Panc1 (cell line): Measurements from ENCODE around the gene IRF2BP2. TPM values are rescaled to one million over a fixed set of nuclear protein-coding genes. Genes with fewer than 3 reads are reported as not detected.
A peak's percentile ranks its signal among the peaks of the same experiment; 100 is the strongest.

Experiments used
- ATAC-seq: fragments of 200-7000 bp; cut with Tn5 transposase; 2 replicates; pipeline ENCODE4 v1.9.1; 2020; ENCODE audit warnings: mild to moderate bottlenecking, moderate library complexity
- BruUV-seq: library from RNA; stranded (reverse); fragments of 400-500 nt; replicated peaks from 2 replicates; lab custom pipeline; 2021; lab: Mats Ljungman, UMichigan
- CTCF ChIA-PET: fragments of 300-600 bp; sonication (Branson Sonifier 250); formaldehyde crosslinking; loops from one replicate; lab custom pipeline; 2022; ENCODE audit warnings: antibody characterized with exemption; lab: Charles Lee
- POLR2A ChIA-PET: fragments of 300-600 bp; sonication (Branson Sonifier 250); formaldehyde crosslinking; loops from one replicate; lab custom pipeline; 2022; ENCODE audit warnings: antibody characterized with exemption; lab: Charles Lee
- DNase-seq: peaks from one replicate; pipeline ENCODE4 v3.0.0-alpha.2; 2010; ENCODE audit warnings: low read depth, low spot score
- H3K27ac ChIP-seq: 2 replicates; pipeline ENCODE4 v1.5.1; 2011; ENCODE audit warnings: mild to moderate bottlenecking, low read length, inconsistent platforms
- H3K27me3 ChIP-seq: fragments of 200-500 bp; sonication (Bioruptor generic); 2 replicates; pipeline ENCODE4 v1.6.0; 2014; ENCODE audit warnings: low read length, inconsistent platforms; ENCODE audit not compliant: control insufficient read depth, insufficient read depth
- H3K36me3 ChIP-seq: fragments of 200-500 bp; sonication (Bioruptor generic); 2 replicates; pipeline ENCODE4 v1.5.1; 2014; ENCODE audit warnings: inconsistent platforms, mild to moderate bottlenecking, low read length, moderate library complexity; ENCODE audit not compliant: control insufficient read depth, insufficient read depth
- H3K4me1 ChIP-seq: 2 replicates; pipeline ENCODE4 v1.5.1; 2011; ENCODE audit warnings: inconsistent platforms, mild to moderate bottlenecking, low read length, moderate library complexity; ENCODE audit not compliant: control insufficient read depth, insufficient read depth
- H3K4me3 ChIP-seq, 2 experiments: 2 replicates each; pipeline ENCODE4 v1.5.1; 2011 to 2012; ENCODE audit warnings: low read depth in 2 of 2, low read length in 2 of 2, mild to moderate bottlenecking in 2 of 2, inconsistent platforms in 1 of 2, moderate library complexity in 1 of 2
- H3K9me3 ChIP-seq: fragments of 200-500 bp; sonication (Bioruptor generic); 2 replicates; pipeline ENCODE4 v1.5.1; 2014; ENCODE audit warnings: low read depth, mild to moderate bottlenecking, inconsistent platforms, low read length, moderate library complexity; ENCODE audit not compliant: control insufficient read depth, insufficient read depth
- POLR2AphosphoS5 ChIP-seq: IDR thresholded peaks from 2 replicates; pipeline ENCODE4 v1.6.1; 2012; ENCODE audit warnings: mild to moderate bottlenecking, low read depth, low read length, moderate library complexity
- REST ChIP-seq, 2 experiments: IDR thresholded peaks; 2 replicates each; pipeline ENCODE4 v1.6.1; 2011 to 2012; ENCODE audit warnings: low read depth in 2 of 2, control low read depth in 1 of 2, low read length in 1 of 2, mild to moderate bottlenecking in 1 of 2, moderate library complexity in 1 of 2; ENCODE audit not compliant: insufficient read depth in 1 of 2
- SIN3A ChIP-seq: IDR thresholded peaks from 2 replicates; pipeline ENCODE4 v1.6.1; 2012; ENCODE audit warnings: low read depth, mild to moderate bottlenecking, low read length, moderate library complexity, borderline replicate concordance; ENCODE audit not compliant: insufficient read depth
- TCF7L2 ChIP-seq: IDR thresholded peaks from 2 replicates; pipeline ENCODE4 v1.6.1; 2011; ENCODE audit warnings: mild to moderate bottlenecking, low read depth, low read length, inconsistent platforms
- in situ Hi-C: cut with HindIII; loops from 2 replicates; pipeline ENCODE4 v1.10.0; 2016; ENCODE audit warnings: low sequenced_read_pairs, low pct_unique_long_range_greater_than_20kb
- intact Hi-C: fragments of 100-400 bp; cut with micrococcal nuclease; formaldehyde crosslinking; loops from one replicate; pipeline ENCODE4 v1.10.0; 2022; ENCODE audit not compliant: unreplicated experiment
- total RNA-seq: library from RNA; stranded (reverse); gene quantifications from one replicate; pipeline ENCODE4 v1.2.1, GENCODE V29; 2021; ENCODE audit not compliant: unreplicated experiment
- TF ChIP-seq, protein P1 (sequence below): fragments of 450-650 bp; IDR thresholded peaks from 2 replicates; pipeline ENCODE4 v1.5.1; 2017; ENCODE audit warnings: mild to moderate bottlenecking

IRF2BP2 gene
- total RNA-seq, 1 experiment from 2014 or later, result 187 TPM

DNA sequence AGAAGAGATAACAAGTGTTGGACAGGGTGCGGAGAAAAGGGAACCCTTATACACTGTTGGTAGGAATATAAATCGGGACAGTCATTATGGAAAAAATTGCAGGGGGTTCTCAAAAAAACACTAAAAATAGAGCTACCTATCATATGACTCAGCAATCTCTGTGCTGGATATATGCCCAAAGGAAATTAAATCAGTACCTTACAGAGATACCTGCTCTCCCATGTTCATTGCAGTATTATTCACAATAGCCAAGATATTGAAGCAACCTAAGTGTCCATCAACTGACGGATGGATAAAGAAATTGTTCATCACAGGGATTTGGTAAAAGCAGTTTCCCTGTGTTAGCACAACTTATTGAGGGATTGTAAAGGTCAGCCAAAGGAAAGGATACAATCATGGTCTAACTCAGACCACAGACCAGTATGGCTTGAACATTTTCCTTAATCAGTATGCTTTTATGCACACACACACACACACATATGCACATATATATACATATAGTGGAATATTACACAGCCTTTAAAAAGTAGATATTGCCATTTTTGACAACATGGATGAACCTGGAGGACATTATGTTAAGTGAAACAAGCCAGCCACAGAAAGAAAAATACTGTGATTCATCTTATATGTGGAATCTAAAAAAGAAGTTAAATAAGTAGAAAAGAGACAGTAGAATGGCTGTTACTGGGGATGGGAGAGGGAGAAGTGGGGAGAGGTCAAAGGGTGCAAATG is 44.2 kb upstream of the IRF2BP2 start:
- Histone ChIP-seq H3K9me3 (peaks cover 17% of the 10 kb centered on the region; the same call in 1 of the 2 replicates), H3K36me3 (no peaks in the 10 kb centered on the region), H3K4me3 (no peak overlapping the region), H3K27me3 (no peaks in the 10 kb centered on the region), H3K27ac (peak overlapping the region; percentile 98; the same call in 1 of the 2 replicates), H3K4me1 (peaks cover 43% of the 10 kb centered on the region)
- no peak for TF ChIP-seq POLR2AphosphoS5
- TF ChIP-seq, protein P1, sequence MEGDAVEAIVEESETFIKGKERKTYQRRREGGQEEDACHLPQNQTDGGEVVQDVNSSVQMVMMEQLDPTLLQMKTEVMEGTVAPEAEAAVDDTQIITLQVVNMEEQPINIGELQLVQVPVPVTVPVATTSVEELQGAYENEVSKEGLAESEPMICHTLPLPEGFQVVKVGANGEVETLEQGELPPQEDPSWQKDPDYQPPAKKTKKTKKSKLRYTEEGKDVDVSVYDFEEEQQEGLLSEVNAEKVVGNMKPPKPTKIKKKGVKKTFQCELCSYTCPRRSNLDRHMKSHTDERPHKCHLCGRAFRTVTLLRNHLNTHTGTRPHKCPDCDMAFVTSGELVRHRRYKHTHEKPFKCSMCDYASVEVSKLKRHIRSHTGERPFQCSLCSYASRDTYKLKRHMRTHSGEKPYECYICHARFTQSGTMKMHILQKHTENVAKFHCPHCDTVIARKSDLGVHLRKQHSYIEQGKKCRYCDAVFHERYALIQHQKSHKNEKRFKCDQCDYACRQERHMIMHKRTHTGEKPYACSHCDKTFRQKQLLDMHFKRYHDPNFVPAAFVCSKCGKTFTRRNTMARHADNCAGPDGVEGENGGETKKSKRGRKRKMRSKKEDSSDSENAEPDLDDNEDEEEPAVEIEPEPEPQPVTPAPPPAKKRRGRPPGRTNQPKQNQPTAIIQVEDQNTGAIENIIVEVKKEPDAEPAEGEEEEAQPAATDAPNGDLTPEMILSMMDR, result no peak
- no peak for TF ChIP-seq TCF7L2
- TF ChIP-seq REST (IDR thresholded peaks at IDR 0.05; ENCODE audit: insufficient read depth in 1 of 2, low read depth in 2 of 2, low read length in 1 of 2), result no peak
- no peak for TF ChIP-seq SIN3A
- no TSS peak for BruUV-seq
- intact Hi-C loops, result no loop called here
- ChIA-PET CTCF (no interaction called here), POLR2A (no interaction called here)
- no peak for ATAC-seq
- DNase-seq, result no peak
- in situ Hi-C loops, result no loop called here

DNA sequence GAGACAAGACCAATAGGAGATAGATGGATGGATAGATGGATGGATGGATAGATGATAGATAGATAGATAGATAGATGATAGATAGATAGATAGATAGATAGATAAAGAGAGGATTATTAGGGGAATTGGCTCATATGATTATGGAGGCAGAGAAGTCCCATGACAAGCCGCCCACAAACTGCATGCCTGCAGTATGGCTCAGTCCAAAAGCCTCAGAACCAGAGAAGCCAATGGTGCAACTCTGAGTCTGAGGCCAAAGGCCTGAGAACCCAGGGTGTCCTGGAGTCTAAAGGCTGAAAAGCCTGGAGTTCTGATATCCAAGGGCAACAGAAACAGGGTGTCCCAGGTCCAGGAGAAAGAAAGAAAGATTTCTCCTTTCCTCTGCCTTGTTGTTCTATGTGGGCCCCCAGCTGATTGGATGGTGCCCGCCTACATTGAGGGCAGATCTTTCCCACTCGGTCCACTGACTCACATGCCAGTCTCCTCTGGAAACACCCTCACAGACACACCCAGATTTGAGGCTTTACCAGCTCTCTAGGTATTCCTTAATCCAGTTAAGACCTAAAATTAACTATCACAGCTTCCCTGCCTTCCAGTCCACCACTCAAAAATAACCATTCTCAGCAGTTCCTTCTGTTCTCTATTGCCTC is 39.6 kb upstream of the IRF2BP2 start:
- Histone ChIP-seq H3K27ac (peak overlapping the region; percentile 48; the same call in 1 of the 2 replicates), H3K4me3 (no peak overlapping the region), H3K9me3 (peaks cover 27% of the 10 kb centered on the region; the same call in 1 of the 2 replicates), H3K4me1 (0 out of 2 replicates have a peak, but pooled peaks cover 4% of the 10 kb centered on the region), H3K36me3 (no peaks in the 10 kb centered on the region), H3K27me3 (no peaks in the 10 kb centered on the region)
- in situ Hi-C loops, result no loop called here
- TF ChIP-seq REST (IDR thresholded peaks at IDR 0.05; ENCODE audit: insufficient read depth in 1 of 2, low read depth in 2 of 2, low read length in 1 of 2) (no peak), SIN3A (no peak), TCF7L2 (no peak), POLR2AphosphoS5 (no peak)
- TF ChIP-seq, protein P1, result no peak
- BruUV-seq, result no TSS peak
- ATAC-seq (no peak), DNase-seq (no peak)
- ChIA-PET CTCF (no interaction called here), POLR2A (no interaction called here)
- intact Hi-C loops, result no loop called here
